ENCODE data around the gene ZNF385B.

The ZNF385B gene

DNA sequence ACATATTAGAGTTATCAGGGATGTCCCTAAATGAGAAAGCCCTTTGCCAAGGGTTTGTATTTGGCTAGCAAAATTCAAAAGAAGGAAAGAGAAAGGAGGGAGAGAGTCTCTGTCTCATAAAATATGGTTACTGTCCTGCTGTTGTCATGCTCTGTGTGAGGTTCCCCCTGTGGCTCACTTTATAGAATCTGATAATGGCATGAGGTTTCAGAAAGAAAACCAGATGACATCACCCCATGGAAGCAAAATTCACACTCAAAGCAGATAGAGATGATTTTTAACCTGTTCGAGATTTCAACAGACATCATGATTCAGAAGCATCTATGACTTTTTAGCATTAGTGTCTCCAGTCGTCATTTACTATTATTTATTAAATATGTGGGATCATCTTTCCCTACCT, 431.8 kb downstream of the ZNF385B start:
- no peaks in the 10 kb centered on the region for H3K4me1 ChIP-seq (ENCODE audit: insufficient read depth, low read length)
- DNase-seq (no peak), ATAC-seq (ENCODE audit: insufficient read depth, low read depth) (no peak)
- no peak overlapping the region for H2AFZ ChIP-seq (ENCODE audit: low read depth, low read length)
- H3K9ac ChIP-seq (ENCODE audit: low read depth, low read length), result no peak overlapping the region
- no peaks in the 10 kb centered on the region for H3K9me3 ChIP-seq (ENCODE audit: insufficient read depth, low read length, severe bottlenecking)
- H4K20me1 ChIP-seq (ENCODE audit: insufficient read depth, low read length), result no peaks in the 10 kb centered on the region
- H3K27me3 ChIP-seq (ENCODE audit: insufficient read depth, low read length, poor library complexity), result peaks cover 3% of the 10 kb centered on the region
- no peaks in the 10 kb centered on the region for H3K79me2 ChIP-seq (ENCODE audit: insufficient read depth, low read length)
- no peak overlapping the region for H3K4me3 ChIP-seq (ENCODE audit: low read depth in 1 of 2, low read length in 2 of 2)
- TF ChIP-seq CTCF (IDR thresholded peaks at IDR 0.05; ENCODE audit: borderline replicate concordance, extremely low read depth, low read length, poor library complexity, severe bottlenecking), result no peak
- no peak for TF ChIP-seq EZH2 (IDR thresholded peaks at IDR 0.05; ENCODE audit: borderline replicate concordance, low read depth, low read length, severe bottlenecking)
- H3K36me3 ChIP-seq (ENCODE audit: insufficient read depth, low read length), result no peaks in the 10 kb centered on the region
- no peak overlapping the region for H3K4me2 ChIP-seq (ENCODE audit: insufficient read depth, low read length)
- H3K27ac ChIP-seq (ENCODE audit: low read length), result no peak overlapping the region

DNA sequence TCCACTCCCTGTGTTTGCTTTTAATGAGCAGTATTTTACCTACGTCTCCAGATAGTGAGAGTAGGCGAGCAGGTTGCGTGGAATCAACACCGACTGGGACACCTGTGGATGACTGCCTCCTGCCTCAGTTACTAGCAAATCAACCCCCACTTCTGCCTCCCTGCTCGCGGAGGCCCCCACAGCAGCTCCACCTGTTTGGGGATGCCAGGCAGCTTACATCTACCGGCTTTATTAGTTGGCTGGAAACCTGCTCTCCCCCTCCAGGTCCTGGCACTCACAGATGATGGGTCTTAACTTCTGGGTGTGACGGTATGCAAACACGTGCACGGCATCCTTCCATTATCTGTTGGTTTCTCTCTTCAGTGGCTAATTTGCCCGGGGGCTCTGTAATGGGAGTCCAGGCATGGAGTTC, 432.3 kb downstream of the ZNF385B start:
- H3K9me3 ChIP-seq (ENCODE audit: insufficient read depth, low read length, severe bottlenecking), result no peaks in the 10 kb centered on the region
- H2AFZ ChIP-seq (ENCODE audit: low read depth, low read length), result no peak overlapping the region
- H3K4me3 ChIP-seq (ENCODE audit: low read depth in 1 of 2, low read length in 2 of 2), result no peak overlapping the region
- TF ChIP-seq CTCF (IDR thresholded peaks at IDR 0.05; ENCODE audit: borderline replicate concordance, extremely low read depth, low read length, poor library complexity, severe bottlenecking) (no peak), EZH2 (IDR thresholded peaks at IDR 0.05; ENCODE audit: borderline replicate concordance, low read depth, low read length, severe bottlenecking) (no peak)
- DNase-seq (no peak), ATAC-seq (ENCODE audit: insufficient read depth, low read depth) (no peak)
- H3K4me1 ChIP-seq (ENCODE audit: insufficient read depth, low read length), result no peaks in the 10 kb centered on the region
- no peak overlapping the region for H3K4me2 ChIP-seq (ENCODE audit: insufficient read depth, low read length)
- no peaks in the 10 kb centered on the region for H3K36me3 ChIP-seq (ENCODE audit: insufficient read depth, low read length)
- no peak overlapping the region for H3K9ac ChIP-seq (ENCODE audit: low read depth, low read length)
- H3K27me3 ChIP-seq (ENCODE audit: insufficient read depth, low read length, poor library complexity), result peaks cover 3% of the 10 kb centered on the region
- no peak overlapping the region for H3K27ac ChIP-seq (ENCODE audit: low read length)
- no peaks in the 10 kb centered on the region for H4K20me1 ChIP-seq (ENCODE audit: insufficient read depth, low read length)
- H3K79me2 ChIP-seq (ENCODE audit: insufficient read depth, low read length), result no peaks in the 10 kb centered on the region

GRCh38 chr2:179428649-179429048, 432.8 kb downstream of the ZNF385B start:
- TF ChIP-seq EZH2 (IDR thresholded peaks at IDR 0.05; ENCODE audit: borderline replicate concordance, low read depth, low read length, severe bottlenecking), result no peak
- TF ChIP-seq CTCF (IDR thresholded peaks at IDR 0.05; ENCODE audit: borderline replicate concordance, extremely low read depth, low read length, poor library complexity, severe bottlenecking), result no peak
- Histone ChIP-seq H3K4me2 (ENCODE audit: insufficient read depth, low read length) (no peak overlapping the region), H3K36me3 (ENCODE audit: insufficient read depth, low read length) (no peaks in the 10 kb centered on the region), H2AFZ (ENCODE audit: low read depth, low read length) (no peak overlapping the region), H3K9ac (ENCODE audit: low read depth, low read length) (no peak overlapping the region), H3K4me3 (ENCODE audit: low read depth in 1 of 2, low read length in 2 of 2) (no peak overlapping the region), H3K79me2 (ENCODE audit: insufficient read depth, low read length) (no peaks in the 10 kb centered on the region), H3K27me3 (ENCODE audit: insufficient read depth, low read length, poor library complexity) (peaks cover 4% of the 10 kb centered on the region), H3K9me3 (ENCODE audit: insufficient read depth, low read length, severe bottlenecking) (no peaks in the 10 kb centered on the region), H3K4me1 (ENCODE audit: insufficient read depth, low read length) (no peaks in the 10 kb centered on the region), H3K27ac (ENCODE audit: low read length) (no peak overlapping the region), H4K20me1 (ENCODE audit: insufficient read depth, low read length) (no peaks in the 10 kb centered on the region)
- ATAC-seq (ENCODE audit: insufficient read depth, low read depth), result no peak
- no peak for DNase-seq

- Histone ChIP-seq H2AFZ (ENCODE audit: low read depth, low read length) (no peak overlapping the region), H3K4me1 (ENCODE audit: insufficient read depth, low read length) (no peaks in the 10 kb centered on the region), H4K20me1 (ENCODE audit: insufficient read depth, low read length) (no peaks in the 10 kb centered on the region), H3K9ac (ENCODE audit: low read depth, low read length) (no peak overlapping the region), H3K27me3 (ENCODE audit: insufficient read depth, low read length, poor library complexity) (peaks cover 7% of the 10 kb centered on the region), H3K4me3 (ENCODE audit: low read depth in 1 of 2, low read length in 2 of 2) (no peak overlapping the region), H3K9me3 (ENCODE audit: insufficient read depth, low read length, severe bottlenecking) (no peaks in the 10 kb centered on the region), H3K79me2 (ENCODE audit: insufficient read depth, low read length) (no peaks in the 10 kb centered on the region), H3K36me3 (ENCODE audit: insufficient read depth, low read length) (no peaks in the 10 kb centered on the region), H3K27ac (ENCODE audit: low read length) (no peak overlapping the region), H3K4me2 (ENCODE audit: insufficient read depth, low read length) (no peak overlapping the region)
- TF ChIP-seq EZH2 (IDR thresholded peaks at IDR 0.05; ENCODE audit: borderline replicate concordance, low read depth, low read length, severe bottlenecking) (no peak), CTCF (IDR thresholded peaks at IDR 0.05; ENCODE audit: borderline replicate concordance, extremely low read depth, low read length, poor library complexity, severe bottlenecking) (no peak)
- DNase-seq (no peak), ATAC-seq (ENCODE audit: insufficient read depth, low read depth) (no peak)
Measured at GRCh38 chr2:179427065-179427464, 434.3 kb downstream of the ZNF385B start.

All from DND-41 (cell line).